Sigmoid colon (tissue), 7 donors: ENCODE results near the gene GRID1. TPM values are rescaled to one million over a fixed set of nuclear protein-coding genes. Genes with fewer than 3 reads are reported as not detected.

Experiments
- DNase-seq: peaks from one replicate; pipeline ENCODE4 v3.0.0-alpha.2; 2019
- H3K27ac ChIP-seq, 4 donors: fragments of 200-600 bp; sonication (generic); one replicate each; pipeline ENCODE4 v1.5.1; 2016 to 2019; ENCODE audit warnings: mild to moderate bottlenecking in 1 of 4
- H3K27me3 ChIP-seq, 3 donors: fragments of 200-600 bp; sonication (generic); one replicate each; pipeline ENCODE4 v1.5.1; 2019; ENCODE audit warnings: mild to moderate bottlenecking in 1 of 3
- H3K36me3 ChIP-seq, 4 donors: fragments of 200-600 bp; sonication (generic); one replicate each; pipeline ENCODE4 v1.5.1; 2016 to 2019
- H3K4me1 ChIP-seq, 4 donors: fragments of 200-600 bp; sonication (generic); one replicate each; pipeline ENCODE4 v1.5.1; 2017 to 2019
- H3K4me3 ChIP-seq, 4 donors: fragments of 200-600 bp; sonication (generic); one replicate each; pipeline ENCODE4 v1.5.1; 2017 to 2019; ENCODE audit warnings: mild to moderate bottlenecking in 2 of 4, moderate library complexity in 1 of 4
- H3K9me3 ChIP-seq, 4 donors: fragments of 200-600 bp in 3 of 4; sonication (generic) in 3 of 4; one replicate each; pipeline versions ENCODE4 v1.5.1 to v1.6.1; 2013 to 2019
- EP300 ChIP-seq, 4 donors: sonication (generic); formaldehyde crosslinking; IDR thresholded peaks; one replicate each; pipeline ENCODE4 v1.6.1; 2017; ENCODE audit warnings: antibody characterized with exemption in 4 of 4
- POLR2A ChIP-seq, 2 donors: fragments of 450-650 bp; IDR thresholded peaks; one replicate each; pipeline ENCODE4 v1.6.1; 2016; ENCODE audit warnings: antibody characterized with exemption in 2 of 2, mild to moderate bottlenecking in 2 of 2, moderate library complexity in 2 of 2
- POLR2AphosphoS5 ChIP-seq, 4 donors: sonication (generic); formaldehyde crosslinking; IDR thresholded peaks; one replicate each; pipeline ENCODE4 v1.6.1; 2017; ENCODE audit warnings: antibody characterized with exemption in 4 of 4
- WGBS, 2 donors: extraction: QIAGEN DNeasy Blood & Tissue Kit; methylation state at CpG; one replicate each; pipeline ENCODE4 v1.1.7; 2013; 5-methylcytosine and 5-hydroxymethylcytosine counted together
- intact Hi-C: fragments of 100-400 bp; cut with DNase I; formaldehyde crosslinking; loops from one replicate; pipeline ENCODE4 v1.15.1; 2023
- polyA plus RNA-seq, 3 donors: library from polyadenylated mRNA; stranded (reverse); fragments of 200-250 nt; gene quantifications; one replicate each; pipeline ENCODE4 v1.2.3, GENCODE V29; 2013
- total RNA-seq, 4 donors: library from RNA; depleted of rRNA; stranded (reverse); fragments of >200 nt; gene quantifications; one replicate each; pipeline ENCODE4 v1.1.0, GENCODE V29; 2016
- TF ChIP-seq, protein P1 (sequence below), 4 experiments: fragments of 450-650 bp in 3 of 4; fragments of 200-600 bp in 1 of 4; IDR thresholded peaks; one replicate each; pipeline ENCODE4 v1.5.1; 2016 to 2019; ENCODE audit warnings: antibody characterized with exemption in 4 of 4, mild to moderate bottlenecking in 3 of 4, moderate library complexity in 2 of 4
- donor health status: healthy with polysubstance abuse.
- donor health status: Bipolar disorder and iron deficiency.
- donor health status: healthy.

GRID1 gene
- total and polyA plus RNA-seq, 7 donors, result 0.66 to 4.7 (median 1.1) TPM; not detected in 2

DNA sequence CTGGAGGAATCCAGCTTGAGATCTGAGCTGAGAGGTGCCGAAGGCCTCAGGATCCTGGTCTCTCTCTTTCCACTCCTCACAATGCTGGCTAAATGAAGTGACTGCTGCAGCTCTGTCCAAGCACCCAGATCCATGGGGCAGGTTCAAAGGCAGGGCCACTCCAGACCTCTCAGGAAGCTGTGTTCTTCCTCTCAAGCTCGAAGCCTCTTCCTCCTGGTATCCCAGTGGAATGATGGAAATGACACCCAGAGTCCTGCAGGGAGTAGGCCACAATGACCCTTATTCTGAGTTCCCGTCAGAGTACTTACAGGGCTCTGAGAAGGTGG, 574.1 kb downstream of the GRID1 start:
- H3K27me3 ChIP-seq, result no peaks in the 10 kb centered on the region
- H3K27ac ChIP-seq, result peak overlapping the region in 1 of 4 donors; percentile 16
- H3K9me3 ChIP-seq, result no peaks in the 10 kb centered on the region
- TF ChIP-seq POLR2AphosphoS5 (IDR thresholded peaks at IDR 0.05) (no peak), EP300 (IDR thresholded peaks at IDR 0.05) (no peak), POLR2A (IDR thresholded peaks at IDR 0.05) (no peak)
- TF ChIP-seq, protein P1, sequence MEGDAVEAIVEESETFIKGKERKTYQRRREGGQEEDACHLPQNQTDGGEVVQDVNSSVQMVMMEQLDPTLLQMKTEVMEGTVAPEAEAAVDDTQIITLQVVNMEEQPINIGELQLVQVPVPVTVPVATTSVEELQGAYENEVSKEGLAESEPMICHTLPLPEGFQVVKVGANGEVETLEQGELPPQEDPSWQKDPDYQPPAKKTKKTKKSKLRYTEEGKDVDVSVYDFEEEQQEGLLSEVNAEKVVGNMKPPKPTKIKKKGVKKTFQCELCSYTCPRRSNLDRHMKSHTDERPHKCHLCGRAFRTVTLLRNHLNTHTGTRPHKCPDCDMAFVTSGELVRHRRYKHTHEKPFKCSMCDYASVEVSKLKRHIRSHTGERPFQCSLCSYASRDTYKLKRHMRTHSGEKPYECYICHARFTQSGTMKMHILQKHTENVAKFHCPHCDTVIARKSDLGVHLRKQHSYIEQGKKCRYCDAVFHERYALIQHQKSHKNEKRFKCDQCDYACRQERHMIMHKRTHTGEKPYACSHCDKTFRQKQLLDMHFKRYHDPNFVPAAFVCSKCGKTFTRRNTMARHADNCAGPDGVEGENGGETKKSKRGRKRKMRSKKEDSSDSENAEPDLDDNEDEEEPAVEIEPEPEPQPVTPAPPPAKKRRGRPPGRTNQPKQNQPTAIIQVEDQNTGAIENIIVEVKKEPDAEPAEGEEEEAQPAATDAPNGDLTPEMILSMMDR (IDR thresholded peaks at IDR 0.05), result no peak
- no peak overlapping the region for H3K4me3 ChIP-seq
- intact Hi-C loops, result loop anchor here (10.0 kb wide), 1 partner anchor 572 kb away; the partner anchor contains the start of gene GRID1
- 76 to 82% methylated on average over 3 of the region's 3 CpGs for WGBS, 2 donors
- no peaks in the 10 kb centered on the region for H3K36me3 ChIP-seq
- peaks cover 0 to 43% (median 24%) of the 10 kb centered on the region in 4 donors for H3K4me1 ChIP-seq
- DNase-seq, result no peak

DNA sequence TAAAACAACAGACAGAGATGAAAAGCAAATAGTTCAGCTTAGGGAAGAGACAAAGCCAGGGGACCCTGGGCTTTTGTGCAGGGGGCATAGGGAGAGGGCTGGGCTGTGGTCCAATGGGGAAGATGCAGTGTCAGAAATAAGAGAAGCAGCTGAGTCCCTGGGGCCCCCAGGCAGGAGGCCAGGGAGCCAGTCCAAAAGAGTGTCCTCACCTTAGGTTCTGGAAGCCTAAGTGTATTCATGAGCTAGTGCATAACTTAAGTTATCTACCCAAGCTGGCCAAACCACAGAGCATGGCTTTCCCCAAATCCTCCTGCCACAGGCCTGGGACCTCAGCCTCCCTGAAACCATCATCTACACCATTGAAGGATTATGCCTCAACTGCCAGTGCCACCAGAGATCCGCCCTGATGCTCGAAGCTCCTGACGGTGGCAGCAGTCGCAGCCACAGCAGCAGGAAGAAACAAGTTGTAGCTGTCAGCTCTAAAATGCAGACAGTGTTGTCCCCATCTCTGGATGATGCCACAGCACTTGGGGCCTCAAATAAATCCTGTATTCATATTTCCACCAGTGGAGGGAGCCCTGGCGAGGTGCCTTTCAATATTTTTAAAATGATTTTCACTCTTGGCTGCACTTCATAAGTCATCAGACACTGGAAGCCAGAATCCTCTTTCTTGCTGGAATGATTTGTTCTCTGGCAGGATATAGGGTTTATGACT, 574.6 kb downstream of the GRID1 start:
- no peak for DNase-seq
- H3K4me1 ChIP-seq, result peaks cover 0 to 43% (median 24%) of the 10 kb centered on the region in 4 donors
- intact Hi-C loops, result loop anchor here (10.0 kb wide), 1 partner anchor 573 kb away; the partner anchor contains the start of gene GRID1
- H3K27me3 ChIP-seq, result no peaks in the 10 kb centered on the region
- no peaks in the 10 kb centered on the region for H3K36me3 ChIP-seq
- TF ChIP-seq EP300 (IDR thresholded peaks at IDR 0.05), result no peak
- TF ChIP-seq, protein P1 (IDR thresholded peaks at IDR 0.05), result peak in 1 of 4 experiments; percentile 29
- no peak for TF ChIP-seq POLR2A (IDR thresholded peaks at IDR 0.05)
- TF ChIP-seq POLR2AphosphoS5 (IDR thresholded peaks at IDR 0.05), result no peak
- no peak overlapping the region for H3K4me3 ChIP-seq
- peak overlapping the region in 1 of 4 donors; percentile 16 for H3K27ac ChIP-seq
- WGBS, 2 donors, result 74 to 79% methylated on average over 5 of the region's 5 CpGs
- no peaks in the 10 kb centered on the region for H3K9me3 ChIP-seq

DNA sequence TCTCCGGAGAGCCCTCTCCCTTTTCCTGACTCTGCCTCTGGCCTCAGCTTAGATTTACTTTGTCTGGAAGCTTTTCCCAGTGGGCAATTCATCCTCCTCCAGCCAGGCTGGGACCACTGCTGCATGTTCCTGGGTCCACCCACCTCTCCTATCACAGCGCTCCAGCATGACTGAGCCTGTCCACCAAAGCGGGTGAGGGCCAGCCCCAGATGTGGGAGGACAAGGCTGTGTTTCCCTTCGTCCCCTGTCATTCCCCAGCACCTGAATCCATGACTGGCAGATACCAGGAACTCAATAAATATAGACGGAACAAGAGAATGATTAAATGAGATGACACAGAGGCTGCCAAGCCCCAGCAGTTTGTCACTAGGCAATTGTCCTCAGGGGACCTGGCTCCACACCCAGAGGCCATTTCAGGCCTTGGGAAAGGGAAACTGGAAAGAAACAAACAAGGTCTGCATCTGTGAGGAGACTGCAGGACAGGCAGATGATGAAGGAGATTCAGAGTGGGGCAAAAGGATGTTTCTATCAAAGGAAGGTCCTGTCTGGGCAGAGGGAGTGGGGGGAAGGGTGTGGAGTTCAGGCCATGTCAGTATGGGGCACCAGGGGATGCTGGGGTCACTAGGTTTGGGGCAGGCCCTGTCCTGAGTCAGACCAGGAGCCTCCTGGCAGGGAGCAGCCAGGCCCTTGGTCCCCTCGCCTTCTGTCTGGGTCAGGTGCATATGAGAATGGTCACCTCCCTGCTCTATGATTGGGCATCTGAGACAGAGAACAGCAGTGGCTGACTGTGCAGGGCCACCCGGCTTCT, 576.4 kb downstream of the GRID1 start:
- H3K9me3 ChIP-seq, result no peaks in the 10 kb centered on the region
- H3K27me3 ChIP-seq, result no peaks in the 10 kb centered on the region
- no peaks in the 10 kb centered on the region for H3K36me3 ChIP-seq
- WGBS, 2 donors, result 63 to 79% methylated on average over 7 of the region's 7 CpGs
- intact Hi-C loops, result loop anchor here (10.0 kb wide), 1 partner anchor 575 kb away; the partner anchor contains the start of gene GRID1
- DNase-seq, result no peak
- H3K4me3 ChIP-seq, result no peak overlapping the region
- H3K4me1 ChIP-seq, result peaks cover 0 to 43% (median 24%) of the 10 kb centered on the region in 4 donors
- TF ChIP-seq POLR2AphosphoS5 (IDR thresholded peaks at IDR 0.05) (no peak), EP300 (IDR thresholded peaks at IDR 0.05) (no peak), POLR2A (IDR thresholded peaks at IDR 0.05) (no peak)
- TF ChIP-seq, protein P1 (IDR thresholded peaks at IDR 0.05), result no peak
- no peak overlapping the region for H3K27ac ChIP-seq

DNA sequence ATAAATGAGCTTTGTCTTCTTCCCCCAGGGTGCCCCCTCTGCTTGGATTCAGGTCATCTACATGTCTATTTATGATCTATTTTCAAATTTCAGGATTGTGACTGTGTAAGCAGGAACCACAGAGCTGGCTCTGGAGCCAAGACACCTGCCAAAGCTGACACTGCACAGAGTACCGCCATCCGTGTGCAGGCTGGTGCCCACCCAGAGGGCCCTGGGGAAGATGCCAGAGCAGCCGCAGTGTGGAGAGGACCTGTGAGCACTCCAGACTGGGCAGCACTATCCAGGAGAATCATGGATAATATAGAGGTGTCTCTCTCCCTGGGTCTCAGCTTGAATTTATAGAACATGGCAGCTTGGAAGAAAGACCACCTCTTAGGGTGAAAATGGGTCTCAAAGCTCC, 577.5 kb downstream of the GRID1 start:
- Histone ChIP-seq H3K27me3 (no peaks in the 10 kb centered on the region), H3K9me3 (no peaks in the 10 kb centered on the region), H3K36me3 (no peaks in the 10 kb centered on the region), H3K4me1 (peaks cover 0 to 43% (median 24%) of the 10 kb centered on the region in 4 donors), H3K4me3 (no peak overlapping the region), H3K27ac (no peak overlapping the region)
- 90 to 93% methylated on average over 3 of the region's 3 CpGs for WGBS, 2 donors
- DNase-seq, result no peak
- TF ChIP-seq, protein P1 (IDR thresholded peaks at IDR 0.05), result no peak
- TF ChIP-seq POLR2AphosphoS5 (IDR thresholded peaks at IDR 0.05) (peak in 1 of 4 donors; percentile 58), EP300 (IDR thresholded peaks at IDR 0.05) (no peak), POLR2A (IDR thresholded peaks at IDR 0.05) (no peak)
- intact Hi-C loops, result no loop called here
